K562 (cell line): ENCODE measurements around the gene SPANXN2. TPM values are rescaled to one million over a fixed set of nuclear protein-coding genes. Genes with fewer than 3 reads are reported as not detected.

ENCODE experiments used
- ATAC-seq: fragments of 200-7000 bp; cut with Tn5 transposase; 3 replicates; pipeline ENCODE4 v1.9.1; 2020; ENCODE audit warnings: moderate library complexity
- BruUV-seq: library from RNA; stranded (reverse); fragments of 400-500 nt; replicated peaks from 2 replicates; lab custom pipeline; 2021; lab: Mats Ljungman, UMichigan
- CTCF ChIA-PET: fragments of 300-600 bp; formaldehyde crosslinking; extraction: SDS; loops from one replicate; lab custom pipeline; 2021; ENCODE audit warnings: low intra/inter-chr PET ratio; lab: Yijun Ruan, JAX
- POLR2A ChIA-PET: fragments of 300-600, 350-650 bp; sonication (Branson Sonifier 250); formaldehyde crosslinking; extraction: SDS; loops from one replicate; lab custom pipeline; 2021; ENCODE audit warnings: antibody characterized with exemption, inconsistent platforms; lab: Yijun Ruan, JAX
- DNase-seq, 4 experiments: peaks; one replicate each; pipeline versions ENCODE4 v3.0.0 to v3.0.0-alpha.2; 2011 to 2018; ENCODE audit warnings: low spot score in 3 of 4, mixed read lengths in 3 of 4; ENCODE audit errors: extremely low read depth in 1 of 4
- FAIRE-seq: peaks from 2 replicates; lab custom pipeline; 2011; peaks lifted over from hg19 to GRCh38; lab: Jason Lieb, UNC
- H2AFZ ChIP-seq: 2 replicates; pipeline ENCODE4 v1.6.0; 2011; ENCODE audit warnings: low read depth, low read length, control low read depth, inconsistent platforms
- H3K27ac ChIP-seq: fragments of 200-600 bp; 3 replicates; pipeline ENCODE4 v1.8.0; 2011; ENCODE audit warnings: low read depth, mild to moderate bottlenecking, control low read depth, inconsistent platforms, low read length, moderate library complexity, mixed read lengths; ENCODE audit errors: extremely low read depth
- H3K27me3 ChIP-seq, 2 experiments: fragments of 300-600 bp in 1 of 2; 2 replicates in 1 of 2; 3 replicates in 1 of 2; pipeline versions ENCODE4 v1.6.0 to v1.8.0; 2011; ENCODE audit warnings: inconsistent platforms in 2 of 2, low read length in 2 of 2, mild to moderate bottlenecking in 1 of 2, mixed read lengths in 1 of 2, moderate library complexity in 1 of 2; ENCODE audit not compliant: control insufficient read depth in 2 of 2, insufficient read depth in 2 of 2
- H3K36me3 ChIP-seq: fragments of 300-600 bp; 3 replicates; pipeline ENCODE4 v1.8.0; 2011; ENCODE audit warnings: mild to moderate bottlenecking, low read length, inconsistent platforms; ENCODE audit not compliant: control insufficient read depth, insufficient read depth
- H3K4me1 ChIP-seq, 2 experiments: fragments of 200-600 bp in 1 of 2; replicated peaks in 1 of 2; 2 replicates in 1 of 2; 3 replicates in 1 of 2; pipeline versions ENCODE4 v1.5.1 to v1.8.0; 2011; ENCODE audit warnings: inconsistent platforms in 2 of 2, low read length in 2 of 2, mild to moderate bottlenecking in 1 of 2, mixed read lengths in 1 of 2, moderate library complexity in 1 of 2; ENCODE audit not compliant: control insufficient read depth in 2 of 2, insufficient read depth in 2 of 2
- H3K4me2 ChIP-seq: 2 replicates; pipeline ENCODE4 v1.6.1; 2011; ENCODE audit warnings: low read length, control low read depth, inconsistent platforms, mixed read lengths; ENCODE audit not compliant: insufficient read depth
- H3K4me3 ChIP-seq: fragments of 200-600 bp; sonication (generic), shearing (Covaris generic); 2 replicates; pipeline ENCODE4 v1.5.1; 2016; ENCODE audit warnings: control low read depth, inconsistent platforms
- H3K79me2 ChIP-seq: fragments of 200-600 bp; 3 replicates; pipeline ENCODE4 v1.8.0; 2011; ENCODE audit warnings: low read length, inconsistent platforms; ENCODE audit not compliant: control insufficient read depth, insufficient read depth
- H3K9ac ChIP-seq, 2 experiments: 2 replicates each; pipeline versions ENCODE4 v1.6.0 to v1.6.1; 2011; ENCODE audit warnings: low read depth in 2 of 2, low read length in 2 of 2, control low read depth in 1 of 2, inconsistent platforms in 1 of 2, mild to moderate bottlenecking in 1 of 2, mixed read lengths in 1 of 2; ENCODE audit not compliant: insufficient read depth in 1 of 2
- H3K9me1 ChIP-seq: one replicate; pipeline ENCODE4 v1.6.0; 2011; ENCODE audit warnings: inconsistent platforms, mild to moderate bottlenecking, low read length, moderate library complexity; ENCODE audit not compliant: control insufficient read depth, insufficient read depth
- H3K9me3 ChIP-seq: replicated peaks from 2 replicates; pipeline ENCODE4 v1.5.1; 2011; ENCODE audit warnings: low read depth, low read length, inconsistent platforms; ENCODE audit not compliant: control insufficient read depth, insufficient read depth
- H4K20me1 ChIP-seq: replicated peaks from 2 replicates; pipeline ENCODE4 v1.6.1; 2011; ENCODE audit warnings: low read length, inconsistent platforms, mixed read lengths; ENCODE audit not compliant: control insufficient read depth, insufficient read depth
- KLF1 ChIP-seq: fragments of 450-650 bp; IDR thresholded peaks from 2 replicates; pipeline ENCODE4 v1.6.1; 2016; ENCODE audit warnings: missing genetic modification characterization, missing compliant biosample characterization
- NR2F6 ChIP-seq: fragments of 450-650 bp; formaldehyde crosslinking; IDR thresholded peaks from 2 replicates; pipeline ENCODE4 v1.4.0; 2020; ENCODE audit warnings: mild to moderate bottlenecking
- NR4A1 ChIP-seq, 2 experiments: fragments of 250-450 bp in 1 of 2; fragments of 450-650 bp in 1 of 2; sonication (Bioruptor Pico) in 1 of 2; IDR thresholded peaks; 2 replicates each; pipeline versions ENCODE4 v1.4.0 to v1.6.1; 2016 to 2020; ENCODE audit warnings: mild to moderate bottlenecking in 2 of 2, missing compliant biosample characterization in 1 of 2, missing genetic modification characterization in 1 of 2, moderate library complexity in 1 of 2
- PRDM10 ChIP-seq: fragments of 450-650 bp; IDR thresholded peaks from 2 replicates; pipeline ENCODE4 v1.6.1; 2018; ENCODE audit not compliant: partially characterized antibody
- ZNF324 ChIP-seq: fragments of 250-450 bp; sonication (Bioruptor Pico); IDR thresholded peaks from 2 replicates; pipeline ENCODE4 v1.4.0; 2020; ENCODE audit warnings: mild to moderate bottlenecking
- WGBS: fragments of 100-300 bp; shearing (Covaris generic); methylation state at CpG from one replicate; pipeline ENCODE4 v1.1.6; 2016; ENCODE audit warnings: low coverage, mixed read lengths; ENCODE audit not compliant: insufficient coverage; ENCODE audit errors: missing lambda C conversion rate; 5-methylcytosine and 5-hydroxymethylcytosine counted together
- in situ Hi-C: fragments of 300-500 bp; cut with MboI; formaldehyde crosslinking; loops from 4 replicates; pipeline ENCODE4 v1.15.0; 2018; ENCODE audit warnings: inconsistent platforms, mixed read lengths
- intact Hi-C: fragments of 100-400 bp; cut with micrococcal nuclease; formaldehyde crosslinking; loops from 2 replicates; pipeline ENCODE4 v1.14.2; 2022
- polyA plus RNA-seq, 8 experiments: library from polyadenylated mRNA; depleted of rRNA in 4 of 8; stranded (reverse) in 5 of 8; unstranded in 3 of 8; fragments of >200 nt; fragmentation: Nextera tagmentation in 2 of 8; fragmentation: Illumina TruSeq in 1 of 8; extraction: Ambion mirVana in 2 of 8; extraction: Trizol in 1 of 8; gene quantifications; 2 replicates each; pipeline versions ENCODE4 v1.2.1 to v1.2.3, GENCODE V29; 2011 to 2014; ENCODE audit warnings: inconsistent platforms in 1 of 8, missing spikeins in 1 of 8
- total RNA-seq, 7 experiments: library from RNA; depleted of rRNA in 6 of 7; stranded (reverse); fragments of >200 nt in 6 of 7; fragmentation: Illumina TruSeq in 2 of 7; extraction: Trizol in 2 of 7; gene quantifications; 2 replicates each; pipeline versions ENCODE4 v1.2.1 to v1.2.3, GENCODE V29; 2011 to 2021; ENCODE audit warnings: low replicate concordance in 1 of 7
- TF ChIP-seq, protein P1 (sequence below): fragments of 250-450 bp; sonication (Bioruptor Pico); IDR thresholded peaks from 2 replicates; pipeline ENCODE4 v1.4.0; 2020; ENCODE audit warnings: mild to moderate bottlenecking, moderate library complexity
- TF ChIP-seq, protein P2 (sequence below): IDR thresholded peaks from 3 replicates; pipeline ENCODE4 v1.6.1; 2011; ENCODE audit warnings: borderline replicate concordance, mild to moderate bottlenecking, moderate library complexity; ENCODE audit not compliant: insufficient read length; ENCODE audit errors: extremely low read depth
- TF ChIP-seq, protein P3 (sequence below): fragments of 250-450 bp; sonication (Bioruptor Pico); IDR thresholded peaks from 2 replicates; pipeline ENCODE4 v1.8.0; 2022; ENCODE audit warnings: moderate library complexity, mild to moderate bottlenecking, inconsistent platforms

The SPANXN2 gene
- total and polyA plus RNA-seq, 9 of the 15 experiments (the other 6 are each of a cell fraction or from before 2014, with no cell fraction given): not detected

- Histone ChIP-seq H3K27ac (no peak overlapping the region), H3K4me2 (no peak overlapping the region), H3K79me2 (no peaks in the 10 kb centered on the region), H3K9me1 (no peaks in the 10 kb centered on the region), H2AFZ (no peak overlapping the region), H3K9ac (no peak overlapping the region), H3K27me3 (no peaks in the 10 kb centered on the region), H3K4me3 (no peak overlapping the region), H4K20me1 (no peaks in the 10 kb centered on the region), H3K9me3 (no peaks in the 10 kb centered on the region), H3K4me1 (no peaks in the 10 kb centered on the region), H3K36me3 (no peaks in the 10 kb centered on the region)
- ATAC-seq (no peak), DNase-seq (no peak), FAIRE-seq (no peak)
- BruUV-seq: no TSS peak
- ChIA-PET CTCF (no interaction called here), POLR2A (no interaction called here)
- intact Hi-C loops: no loop called here
- in situ Hi-C loops: no loop called here
- WGBS: 0% methylated on average over 3 of the region's 4 CpGs
- TF ChIP-seq ZNF324 (CRISPR knock-in tag) (no peak), NR2F6 (CRISPR knock-in tag) (no peak), KLF1 (tag) (no peak), PRDM10 (no peak), NR4A1 (CRISPR knock-in tag; IDR thresholded peaks at IDR 0.05) (no peak), NR4A1 (tag; IDR thresholded peaks at IDR 0.05) (no peak)
- TF ChIP-seq, protein P1, sequence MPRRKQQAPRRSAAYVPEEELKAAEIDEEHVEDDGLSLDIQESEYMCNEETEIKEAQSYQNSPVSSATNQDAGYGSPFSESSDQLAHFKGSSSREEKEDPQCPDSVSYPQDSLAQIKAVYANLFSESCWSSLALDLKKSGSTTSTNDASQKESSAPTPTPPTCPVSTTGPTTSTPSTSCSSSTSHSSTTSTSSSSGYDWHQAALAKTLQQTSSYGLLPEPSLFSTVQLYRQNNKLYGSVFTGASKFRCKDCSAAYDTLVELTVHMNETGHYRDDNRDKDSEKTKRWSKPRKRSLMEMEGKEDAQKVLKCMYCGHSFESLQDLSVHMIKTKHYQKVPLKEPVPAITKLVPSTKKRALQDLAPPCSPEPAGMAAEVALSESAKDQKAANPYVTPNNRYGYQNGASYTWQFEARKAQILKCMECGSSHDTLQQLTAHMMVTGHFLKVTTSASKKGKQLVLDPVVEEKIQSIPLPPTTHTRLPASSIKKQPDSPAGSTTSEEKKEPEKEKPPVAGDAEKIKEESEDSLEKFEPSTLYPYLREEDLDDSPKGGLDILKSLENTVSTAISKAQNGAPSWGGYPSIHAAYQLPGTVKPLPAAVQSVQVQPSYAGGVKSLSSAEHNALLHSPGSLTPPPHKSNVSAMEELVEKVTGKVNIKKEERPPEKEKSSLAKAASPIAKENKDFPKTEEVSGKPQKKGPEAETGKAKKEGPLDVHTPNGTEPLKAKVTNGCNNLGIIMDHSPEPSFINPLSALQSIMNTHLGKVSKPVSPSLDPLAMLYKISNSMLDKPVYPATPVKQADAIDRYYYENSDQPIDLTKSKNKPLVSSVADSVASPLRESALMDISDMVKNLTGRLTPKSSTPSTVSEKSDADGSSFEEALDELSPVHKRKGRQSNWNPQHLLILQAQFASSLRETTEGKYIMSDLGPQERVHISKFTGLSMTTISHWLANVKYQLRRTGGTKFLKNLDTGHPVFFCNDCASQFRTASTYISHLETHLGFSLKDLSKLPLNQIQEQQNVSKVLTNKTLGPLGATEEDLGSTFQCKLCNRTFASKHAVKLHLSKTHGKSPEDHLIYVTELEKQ: no peak
- TF ChIP-seq, protein P2, sequence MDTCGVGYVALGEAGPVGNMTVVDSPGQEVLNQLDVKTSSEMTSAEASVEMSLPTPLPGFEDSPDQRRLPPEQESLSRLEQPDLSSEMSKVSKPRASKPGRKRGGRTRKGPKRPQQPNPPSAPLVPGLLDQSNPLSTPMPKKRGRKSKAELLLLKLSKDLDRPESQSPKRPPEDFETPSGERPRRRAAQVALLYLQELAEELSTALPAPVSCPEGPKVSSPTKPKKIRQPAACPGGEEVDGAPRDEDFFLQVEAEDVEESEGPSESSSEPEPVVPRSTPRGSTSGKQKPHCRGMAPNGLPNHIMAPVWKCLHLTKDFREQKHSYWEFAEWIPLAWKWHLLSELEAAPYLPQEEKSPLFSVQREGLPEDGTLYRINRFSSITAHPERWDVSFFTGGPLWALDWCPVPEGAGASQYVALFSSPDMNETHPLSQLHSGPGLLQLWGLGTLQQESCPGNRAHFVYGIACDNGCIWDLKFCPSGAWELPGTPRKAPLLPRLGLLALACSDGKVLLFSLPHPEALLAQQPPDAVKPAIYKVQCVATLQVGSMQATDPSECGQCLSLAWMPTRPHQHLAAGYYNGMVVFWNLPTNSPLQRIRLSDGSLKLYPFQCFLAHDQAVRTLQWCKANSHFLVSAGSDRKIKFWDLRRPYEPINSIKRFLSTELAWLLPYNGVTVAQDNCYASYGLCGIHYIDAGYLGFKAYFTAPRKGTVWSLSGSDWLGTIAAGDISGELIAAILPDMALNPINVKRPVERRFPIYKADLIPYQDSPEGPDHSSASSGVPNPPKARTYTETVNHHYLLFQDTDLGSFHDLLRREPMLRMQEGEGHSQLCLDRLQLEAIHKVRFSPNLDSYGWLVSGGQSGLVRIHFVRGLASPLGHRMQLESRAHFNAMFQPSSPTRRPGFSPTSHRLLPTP: no peak
- TF ChIP-seq, protein P3, sequence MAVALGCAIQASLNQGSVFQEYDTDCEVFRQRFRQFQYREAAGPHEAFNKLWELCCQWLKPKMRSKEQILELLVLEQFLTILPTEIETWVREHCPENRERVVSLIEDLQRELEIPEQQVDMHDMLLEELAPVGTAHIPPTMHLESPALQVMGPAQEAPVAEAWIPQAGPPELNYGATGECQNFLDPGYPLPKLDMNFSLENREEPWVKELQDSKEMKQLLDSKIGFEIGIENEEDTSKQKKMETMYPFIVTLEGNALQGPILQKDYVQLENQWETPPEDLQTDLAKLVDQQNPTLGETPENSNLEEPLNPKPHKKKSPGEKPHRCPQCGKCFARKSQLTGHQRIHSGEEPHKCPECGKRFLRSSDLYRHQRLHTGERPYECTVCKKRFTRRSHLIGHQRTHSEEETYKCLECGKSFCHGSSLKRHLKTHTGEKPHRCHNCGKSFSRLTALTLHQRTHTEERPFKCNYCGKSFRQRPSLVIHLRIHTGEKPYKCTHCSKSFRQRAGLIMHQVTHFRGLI: no peak
Measured at GRCh38 chrX:143701460-143701859, 19.1 kb downstream of the SPANXN2 start.
